Breast epithelium (tissue), 3 donors: ENCODE measurements around the gene KRTAP10-1.

Experiments
- CTCF ChIP-seq, 3 donors: fragments of 450-650 bp; IDR thresholded peaks; one replicate each; pipeline ENCODE4 v1.5.1; 2016 to 2017; ENCODE audit warnings: antibody characterized with exemption in 3 of 3, mild to moderate bottlenecking in 3 of 3, moderate library complexity in 3 of 3
- POLR2A ChIP-seq: fragments of 450-650 bp; IDR thresholded peaks from one replicate; pipeline ENCODE4 v1.6.1; 2016; ENCODE audit warnings: antibody characterized with exemption, mild to moderate bottlenecking, moderate library complexity
- POLR2AphosphoS5 ChIP-seq, 3 donors: sonication (generic); formaldehyde crosslinking; IDR thresholded peaks; one replicate each; pipeline ENCODE4 v1.6.1; 2017; ENCODE audit warnings: antibody characterized with exemption in 3 of 3

GRCh38 chr21:44568261-44568660, 28.3 kb upstream of the KRTAP10-1 start:
- no peak for TF ChIP-seq CTCF (IDR thresholded peaks at IDR 0.05)
- TF ChIP-seq POLR2A: no peak
- no peak for TF ChIP-seq POLR2AphosphoS5 (IDR thresholded peaks at IDR 0.05)
